A375 (cell line): ENCODE measurements around the gene TRIM43. TPM values are rescaled to one million over a fixed set of nuclear protein-coding genes. Genes with fewer than 3 reads are reported as not detected.

Source experiments
- small RNA-seq: library from RNA; depleted of rRNA; stranded (forward); fragments of <200 nt; gene quantifications from one replicate; pipeline ENCODE3, GENCODE V24; 2014
- total RNA-seq: library from RNA; depleted of rRNA; stranded (reverse); fragments of >200 nt; shearing (Covaris generic); gene quantifications from 2 replicates; pipeline ENCODE4 v1.2.3, GENCODE V29; 2014; rRNA removed

TRIM43 gene
- 0.29 TPM in 1 of 2 replicates, not detected in the other for total RNA-seq

GRCh38 chr2:95591701-95592100, at the start of gene TRIM43:
TRIM43 (plus strand) TSS chr2:95592001; CDS start chr2:95594024, 2,023 bp downstream.

Small RNAs within 50 kb of the gene (small RNA-seq; reads per million reads assigned to genes)
- gene AC009237.4 (not detected), gene AC009237.7 (not detected)

Other genes with a start within 250 kb of the TRIM43 start
- 20.6 and 24.6 TPM in 2 replicates for gene FAHD2A, start 189.3 kb upstream of the TRIM43 start, total RNA-seq
- 0.29 and 0.45 TPM in 2 replicates for gene TRIM43B, start 107.2 kb upstream of the TRIM43 start, total RNA-seq